NCI-H187 (cell line): ENCODE measurements around the gene JAK1.
"Not testable (repeated sequence)": the region's sequence is repeated elsewhere in the genome, so short reads cannot be mapped to it uniquely, and the experiment has no call there.

ENCODE experiments used
- DNase-seq, 2 experiments: peaks; one replicate each; lab custom pipeline; 2025; lab: John Stamatoyannopoulos, UW

The JAK1 gene

GRCh38 chr1:64839732-64840405, 126.5 kb downstream of the JAK1 start:
- no peak for DNase-seq

GRCh38 chr1:64839261-64839660, 127.1 kb downstream of the JAK1 start:
- no peak for DNase-seq

DNA sequence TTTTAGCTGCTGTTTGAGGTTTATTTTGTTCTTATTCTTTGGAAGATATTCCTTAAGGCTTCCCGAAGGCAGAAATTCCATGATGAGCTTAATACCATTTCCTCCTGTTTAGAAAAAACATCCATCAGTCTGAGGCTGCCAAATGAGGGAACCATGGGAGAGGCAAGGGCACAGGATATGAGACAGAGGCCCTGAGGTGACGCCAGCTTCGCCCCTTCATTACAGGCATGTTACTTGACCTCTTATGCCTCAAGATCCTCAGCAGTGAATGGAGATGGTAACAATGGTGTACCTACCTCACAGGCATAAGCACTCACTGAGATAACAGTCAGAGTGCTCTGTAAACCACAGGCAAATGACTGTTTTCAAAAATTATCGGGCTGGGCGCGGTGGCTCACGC, 127.9 kb downstream of the JAK1 start:
- no peak for DNase-seq

GRCh38 chr1:64836802-64837201, 129.5 kb downstream of the JAK1 start:
- DNase-seq: no peak

DNA sequence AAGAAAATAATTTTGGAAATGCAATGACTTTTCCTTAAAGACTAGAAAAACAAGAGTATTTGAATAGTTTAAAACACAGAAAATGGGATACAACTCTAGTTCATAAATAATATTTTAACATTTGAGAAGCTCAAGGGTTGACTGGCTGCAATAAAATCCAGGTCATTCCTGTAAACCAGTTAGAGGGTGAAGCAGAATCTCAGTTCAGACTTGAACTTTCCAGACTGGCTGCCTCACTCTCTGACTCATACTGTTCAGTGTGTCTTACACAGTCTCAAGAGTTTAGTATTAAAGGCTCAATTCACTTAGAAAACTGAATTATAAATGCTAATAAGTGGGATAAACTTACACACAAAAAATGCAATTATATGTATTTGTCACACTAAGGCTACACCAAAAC, 131.6 kb downstream of the JAK1 start:
- DNase-seq: no peak

- DNase-seq: no peak
These were observed 136.2 kb downstream of the JAK1 start for GRCh38 chr1:64830030-64830651.

GRCh38 chr1:64829411-64830029, 136.8 kb downstream of the JAK1 start:
- no peak for DNase-seq

DNA sequence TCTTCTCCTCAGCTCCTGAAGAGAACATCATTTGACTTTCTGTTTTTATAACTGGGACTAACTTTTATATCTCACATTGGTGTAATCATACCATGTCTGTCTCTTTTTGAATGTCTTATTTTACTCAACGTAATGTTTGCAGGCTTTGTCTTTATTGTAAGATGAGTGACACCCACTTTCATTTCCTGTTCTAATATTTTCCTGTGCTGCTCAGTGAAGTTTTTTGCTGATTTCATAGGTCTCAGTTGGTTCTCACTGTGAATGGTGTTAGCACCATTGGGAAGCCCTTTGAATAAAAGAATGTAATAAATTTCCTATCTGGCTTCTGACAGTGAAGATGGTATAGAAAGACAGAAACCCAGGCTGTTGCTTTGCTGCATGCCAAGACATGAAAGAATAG, 137.5 kb downstream of the JAK1 start:
- no peak for DNase-seq

DNA sequence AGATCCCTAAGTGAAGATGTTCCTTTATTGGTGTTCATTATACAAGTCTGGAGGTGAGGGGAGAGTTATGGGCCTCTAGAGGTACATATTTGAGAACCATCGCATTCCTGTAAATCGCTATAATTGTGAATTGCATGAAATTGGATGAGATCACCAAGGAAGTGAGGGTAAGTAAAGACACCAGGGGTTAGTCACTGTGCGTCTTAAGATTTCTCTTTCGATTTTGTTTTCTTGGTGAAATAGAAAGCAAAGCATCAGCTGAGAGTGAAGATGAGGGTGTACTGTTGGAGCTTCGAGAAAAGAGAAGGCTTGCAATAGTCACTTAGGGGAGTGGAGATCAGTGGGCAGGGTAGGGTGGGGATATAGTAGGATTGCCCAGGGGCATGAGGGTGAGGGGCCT, 139.4 kb downstream of the JAK1 start:
- no peak for DNase-seq

- peak; percentile 5 to 40 for DNase-seq
These were observed 142.5 kb downstream of the JAK1 start for GRCh38 chr1:64823691-64824476.

- no peak for DNase-seq
These were observed 143.7 kb downstream of the JAK1 start for GRCh38 chr1:64822621-64823020.

DNA sequence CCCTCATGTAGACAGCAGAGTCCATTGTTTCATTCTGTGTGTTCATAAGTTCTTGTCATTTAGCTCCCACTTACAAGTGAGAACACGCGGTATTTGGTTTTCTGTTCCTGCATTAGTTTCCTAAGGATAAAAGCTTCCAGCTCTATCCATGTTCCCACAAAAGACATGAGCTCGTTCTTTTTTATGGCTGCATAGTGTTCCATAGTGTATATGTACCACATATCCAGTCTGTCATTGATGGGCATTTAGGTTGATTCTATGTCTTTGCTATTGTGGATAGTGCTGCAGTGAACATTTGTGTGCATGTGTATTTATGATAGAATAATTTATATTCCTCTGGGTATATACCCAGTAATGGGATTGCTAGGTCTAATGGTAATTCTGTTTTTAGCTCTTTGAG, 145.8 kb downstream of the JAK1 start:
- not testable (repeated sequence) for DNase-seq

DNA sequence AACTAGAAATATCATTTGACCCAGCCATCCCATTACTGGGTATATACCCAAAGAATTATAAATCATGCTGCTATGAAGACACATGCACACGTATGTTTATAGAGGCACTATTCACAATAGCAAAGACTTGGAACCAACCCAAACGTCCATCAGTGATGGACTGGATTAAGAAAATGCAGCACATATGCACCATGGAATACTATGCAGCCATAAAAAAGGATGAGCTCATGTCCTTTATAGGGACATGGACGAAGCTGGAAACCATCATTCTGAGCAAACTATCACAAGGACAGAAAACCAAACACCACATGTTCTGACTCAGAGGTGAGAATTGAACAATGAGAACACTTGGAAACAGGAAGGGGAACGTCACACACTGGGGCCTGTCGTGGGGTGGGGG, 149.0 kb downstream of the JAK1 start:
- DNase-seq: not testable (repeated sequence)

DNA sequence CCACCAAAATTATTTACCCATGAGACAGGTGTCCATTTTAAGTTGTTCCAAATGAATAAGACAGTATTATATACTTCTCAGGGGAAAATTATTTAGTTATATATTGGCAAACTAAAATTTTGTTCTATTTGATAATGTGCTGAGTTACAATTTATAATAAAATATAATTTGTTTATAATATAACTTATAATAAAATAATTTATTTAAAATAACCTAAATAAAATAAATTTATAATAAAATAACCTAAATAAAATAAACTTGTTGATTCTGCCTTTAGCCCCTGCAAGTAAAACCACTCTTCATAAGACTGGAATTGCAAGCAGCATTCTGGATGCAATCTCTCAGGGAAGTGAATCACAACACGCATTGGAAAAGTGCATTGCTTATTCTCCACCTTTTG, 151.9 kb downstream of the JAK1 start:
- DNase-seq: no peak

GRCh38 chr1:64811131-64811530, 155.2 kb downstream of the JAK1 start:
- peak; percentile 10 to 25 for DNase-seq

DNA sequence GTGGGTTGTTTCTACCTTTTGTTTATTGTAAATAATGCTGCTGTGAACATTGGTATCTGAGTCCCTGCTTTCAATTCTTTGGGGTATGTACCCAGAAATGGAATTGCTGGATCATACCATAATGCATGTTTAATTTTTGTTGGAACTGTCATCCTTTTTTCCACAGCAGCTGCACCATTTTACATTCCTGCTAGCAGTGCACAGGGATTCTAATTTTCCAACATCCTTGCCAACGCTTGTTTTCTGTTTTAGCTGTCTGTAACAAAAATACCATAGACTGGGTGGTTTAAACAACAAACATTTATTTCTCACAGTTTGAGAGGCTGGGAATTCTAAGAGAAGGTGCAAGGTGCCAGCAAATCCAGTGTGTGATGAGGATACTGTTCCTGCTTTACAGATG, 156.3 kb downstream of the JAK1 start:
- DNase-seq: no peak

DNA sequence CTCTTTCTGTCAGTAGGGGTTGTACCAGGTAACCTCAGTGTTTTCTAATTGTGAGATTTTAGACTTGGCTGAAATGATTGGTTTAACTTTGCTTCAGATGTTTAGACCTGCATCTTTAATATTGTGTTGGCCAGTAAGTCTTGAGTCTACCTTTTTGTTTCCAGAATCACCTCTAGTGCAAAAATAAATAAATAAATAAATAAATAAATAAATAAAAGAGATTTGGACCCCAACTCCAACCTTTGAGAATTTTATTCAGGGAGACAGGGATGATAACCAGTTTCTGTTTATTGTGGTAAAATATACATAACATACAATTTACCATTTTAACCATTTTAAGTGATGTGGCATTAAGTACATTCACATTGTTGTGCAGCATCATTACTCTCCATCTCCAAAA, 157.0 kb downstream of the JAK1 start:
- DNase-seq: no peak

- DNase-seq: no peak
These were observed 164.4 kb downstream of the JAK1 start for GRCh38 chr1:64801851-64802523.

- no peak for DNase-seq
These were observed 167.5 kb downstream of the JAK1 start for GRCh38 chr1:64798872-64799271.

DNA sequence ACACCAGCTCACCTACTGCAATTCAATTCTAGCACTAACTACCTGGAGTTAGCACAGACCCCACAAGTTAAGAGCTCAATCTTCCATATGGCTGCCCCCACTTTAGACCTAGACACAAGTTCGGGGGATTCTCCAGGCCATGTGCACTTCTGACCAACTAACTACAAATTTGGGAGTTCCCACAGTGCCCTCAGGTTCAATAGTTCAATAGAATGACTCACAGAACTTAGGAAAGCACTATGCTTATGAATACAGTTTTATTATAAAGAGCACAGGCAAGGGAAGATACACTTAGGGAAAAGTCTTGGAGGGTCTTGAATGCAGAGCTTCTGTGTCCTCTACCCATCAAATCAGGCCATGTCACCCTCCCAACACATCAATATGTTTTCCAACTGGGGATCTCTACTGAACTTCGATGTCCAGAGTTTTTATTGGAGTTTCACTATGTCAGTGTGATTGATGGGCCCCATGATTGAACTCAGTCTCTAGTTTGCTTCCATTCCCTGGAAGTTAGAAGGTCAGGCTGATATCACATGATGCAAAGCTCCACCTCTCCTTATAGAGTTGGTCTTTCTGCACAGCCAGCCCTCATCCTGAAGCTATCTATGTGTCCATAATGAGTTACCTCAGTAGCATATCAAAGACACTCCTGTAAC, 175.4 kb downstream of the JAK1 start:
- DNase-seq: no peak
